ENCODE results near the gene ABCA2.

GRCh38 chr9:137046088-137046787, 18.2 kb upstream of the ABCA2 start, which contains the start of gene NPDC1:
- TF ChIP-seq POLR2AphosphoS5 (IDR thresholded peaks at IDR 0.05) (peak in 1 of 3 donors; percentile 50), CTCF (IDR thresholded peaks at IDR 0.05) (peak in 5 of 7 experiments; percentile 78 to 90 (median 88)), POLR2A (IDR thresholded peaks at IDR 0.05) (no peak)

Data from stomach (tissue), 4 donors.